Gastrocnemius medialis (tissue), 4 donors: ENCODE results near the gene ARID3B. TPM values are rescaled to one million over a fixed set of nuclear protein-coding genes. Genes with fewer than 3 reads are reported as not detected.

Source experiments
- ATAC-seq, 2 donors: fragments of 150-250 bp; one replicate each; pipeline ENCODE4 v1.9.1; 2016
- DNase-seq, 2 donors: peaks; one replicate each; pipeline ENCODE4 v3.0.0-alpha.2; 2019
- H3K27ac ChIP-seq, 4 donors: fragments of 200-600 bp; sonication (generic); 1 replicate in 1 of 4; 2 replicates in 3 of 4; pipeline ENCODE4 v1.5.1; 2016 to 2018; ENCODE audit warnings: mild to moderate bottlenecking in 2 of 4, moderate library complexity in 1 of 4
- H3K27me3 ChIP-seq, 3 donors: fragments of 200-600 bp; sonication (generic) in 2 of 3; 1 replicate in 1 of 3; 2 replicates in 2 of 3; pipeline versions ENCODE4 v1.5.1 to v1.6.0; 2016 to 2019; ENCODE audit warnings: mild to moderate bottlenecking in 1 of 3, moderate library complexity in 1 of 3
- H3K36me3 ChIP-seq, 2 donors: fragments of 200-600 bp; sonication (generic) in 1 of 2; one replicate each; pipeline ENCODE4 v1.5.1; 2017 to 2018
- H3K4me1 ChIP-seq, 2 donors: fragments of 200-600 bp; sonication (generic) in 1 of 2; one replicate each; pipeline ENCODE4 v1.5.1; 2016 to 2017; ENCODE audit warnings: mild to moderate bottlenecking in 2 of 2
- H3K4me3 ChIP-seq, 4 donors: fragments of 200-600 bp; sonication (generic) in 3 of 4; 1 replicate in 1 of 4; 2 replicates in 3 of 4; pipeline ENCODE4 v1.5.1; 2016 to 2019; ENCODE audit warnings: mild to moderate bottlenecking in 2 of 4
- H3K9me3 ChIP-seq, 3 donors: fragments of 200-600 bp; sonication (generic) in 2 of 3; 1 replicate in 1 of 3; 2 replicates in 2 of 3; pipeline ENCODE4 v1.5.1; 2016 to 2019
- CTCF ChIP-seq, 5 experiments: fragments of 450-650 bp in 3 of 5; fragments of 200-600 bp in 2 of 5; sonication (generic) in 2 of 5; IDR thresholded peaks in 4 of 5; conservative IDR thresholded peaks in 1 of 5; 1 replicate in 4 of 5; 2 replicates in 1 of 5; pipeline ENCODE4 v1.5.1; 2016 to 2019; ENCODE audit warnings: antibody characterized with exemption in 5 of 5, mild to moderate bottlenecking in 3 of 5, moderate library complexity in 3 of 5
- POLR2A ChIP-seq, 2 donors: fragments of 450-650 bp; IDR thresholded peaks; one replicate each; pipeline ENCODE4 v1.6.1; 2017; ENCODE audit warnings: antibody characterized with exemption in 2 of 2, mild to moderate bottlenecking in 2 of 2, moderate library complexity in 2 of 2
- in situ Hi-C, 4 donors: fragments of 200-750 bp; cut with MboI; loops; one replicate each; pipeline versions ENCODE4 v1.15.0 to v1.8.0; 2017; ENCODE audit warnings: low sequenced_read_pairs in 4 of 4
- intact Hi-C: fragments of 100-400 bp; cut with DNase I; formaldehyde crosslinking; loops from one replicate; pipeline ENCODE4 v1.15.1; 2023; ENCODE audit warnings: low total_unique reads
- total RNA-seq, 4 donors: library from RNA; depleted of rRNA; stranded (reverse); fragments of >200 nt; gene quantifications; one replicate each; pipeline versions ENCODE4 v1.1.0 to v1.2.3, GENCODE V29; 2016

Gene ARID3B
- total RNA-seq, 4 donors from 2014 or later = 1.8 to 6.7 (median 4.6) TPM

- TF ChIP-seq POLR2A (IDR thresholded peaks at IDR 0.05) = no peak
- H3K27me3 ChIP-seq = no peaks in the 10 kb centered on the region
- no peak overlapping the region for H3K27ac ChIP-seq
- DNase-seq (no peak), ATAC-seq (no peak)
- intact Hi-C loops = no loop called here
- in situ Hi-C loops = no loop called here
- H3K36me3 ChIP-seq = peaks cover 0 to 6% of the 10 kb centered on the region in 2 donors
- no peaks in the 10 kb centered on the region for H3K9me3 ChIP-seq
- peaks cover 0 to 3% of the 10 kb centered on the region in 2 donors for H3K4me1 ChIP-seq
- H3K4me3 ChIP-seq = no peak overlapping the region
Observed at GRCh38 chr15:74585857-74586256, 44.8 kb downstream of the ARID3B start.

- no peak for TF ChIP-seq POLR2A (IDR thresholded peaks at IDR 0.05)
- no peak for TF ChIP-seq CTCF (IDR thresholded peaks at IDR 0.05 in 4 of 5, conservative IDR thresholded peaks at IDR 0.05 in 1 of 5)
- Histone ChIP-seq H3K27me3 (no peaks in the 10 kb centered on the region), H3K36me3 (peaks cover 0 to 33% of the 10 kb centered on the region in 2 donors), H3K9me3 (no peaks in the 10 kb centered on the region), H3K4me3 (no peak overlapping the region), H3K27ac (no peak overlapping the region), H3K4me1 (peaks cover 0 to 3% of the 10 kb centered on the region in 2 donors)
- in situ Hi-C loops (no loop called here), intact Hi-C loops (no loop called here)
- ATAC-seq (no peak), DNase-seq (no peak)
Observed at GRCh38 chr15:74589826-74590225, 48.8 kb downstream of the ARID3B start.

- Histone ChIP-seq H3K36me3 (peaks cover 0 to 33% of the 10 kb centered on the region in 2 donors), H3K4me3 (no peak overlapping the region), H3K27ac (no peak overlapping the region), H3K9me3 (no peaks in the 10 kb centered on the region), H3K27me3 (no peaks in the 10 kb centered on the region), H3K4me1 (peaks cover 0 to 3% of the 10 kb centered on the region in 2 donors)
- ATAC-seq (no peak), DNase-seq (no peak)
- TF ChIP-seq CTCF (IDR thresholded peaks at IDR 0.05 in 4 of 5, conservative IDR thresholded peaks at IDR 0.05 in 1 of 5) (no peak), POLR2A (IDR thresholded peaks at IDR 0.05) (no peak)
- intact Hi-C loops (no loop called here), in situ Hi-C loops (no loop called here)
Observed at GRCh38 chr15:74592222-74592621, 51.2 kb downstream of the ARID3B start.

DNA sequence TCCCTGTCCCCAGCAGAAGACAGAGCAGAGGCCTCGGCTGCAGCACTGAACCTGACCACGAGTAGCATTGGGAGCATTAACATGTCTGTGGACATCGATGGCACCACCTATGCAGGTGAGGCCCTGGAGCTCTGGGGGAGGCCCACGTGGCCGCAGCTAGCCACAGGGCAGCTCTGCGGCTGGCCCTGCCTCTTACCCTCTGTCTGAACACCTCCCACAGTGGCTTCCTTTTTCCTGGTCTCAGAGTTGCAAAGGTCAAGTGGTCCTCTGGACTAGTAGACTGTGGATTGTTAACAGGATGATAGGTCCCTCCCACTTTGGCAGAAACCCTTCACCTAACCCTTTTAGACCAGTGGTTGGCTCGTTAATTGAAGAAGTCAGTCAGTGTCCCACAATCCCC is 52.1 kb downstream of the ARID3B start:
- Histone ChIP-seq H3K36me3 (peaks cover 0 to 33% of the 10 kb centered on the region in 2 donors), H3K4me3 (no peak overlapping the region), H3K27ac (no peak overlapping the region), H3K27me3 (no peaks in the 10 kb centered on the region), H3K9me3 (no peaks in the 10 kb centered on the region), H3K4me1 (peaks cover 4 to 7% of the 10 kb centered on the region in 2 donors)
- intact Hi-C loops = no loop called here
- in situ Hi-C loops = no loop called here
- TF ChIP-seq CTCF (IDR thresholded peaks at IDR 0.05 in 4 of 5, conservative IDR thresholded peaks at IDR 0.05 in 1 of 5) = no peak
- DNase-seq (no peak), ATAC-seq (no peak)

- in situ Hi-C loops (no loop called here), intact Hi-C loops (no loop called here)
- Histone ChIP-seq H3K4me3 (no peak overlapping the region), H3K9me3 (no peaks in the 10 kb centered on the region), H3K36me3 (peaks cover 0 to 33% of the 10 kb centered on the region in 2 donors), H3K27me3 (no peaks in the 10 kb centered on the region), H3K27ac (no peak overlapping the region), H3K4me1 (peaks cover 12 to 13% of the 10 kb centered on the region in 2 donors)
- TF ChIP-seq POLR2A (IDR thresholded peaks at IDR 0.05) (no peak), CTCF (IDR thresholded peaks at IDR 0.05 in 4 of 5, conservative IDR thresholded peaks at IDR 0.05 in 1 of 5) (no peak)
- ATAC-seq (no peak), DNase-seq (no peak)
Observed at GRCh38 chr15:74594455-74594854, 53.4 kb downstream of the ARID3B start.
